Spinal cord (tissue), 10 donors: ENCODE data around the gene RNFT1. TPM values are rescaled to one million over a fixed set of nuclear protein-coding genes. Genes with fewer than 3 reads are reported as not detected.
A peak's percentile ranks its signal among the peaks of the same experiment; 100 is the strongest.
"Not testable (repeated sequence)": the region's sequence is repeated elsewhere in the genome, so short reads cannot be mapped to it uniquely, and the experiment has no call there.

Experiments
- DNase-seq, 6 donors: peaks; one replicate each; pipeline versions ENCODE4 v3.0.0 to v3.0.0-alpha.2; 2013 to 2015; ENCODE audit warnings: low spot score in 6 of 6, low read depth in 4 of 6
- H3K27ac ChIP-seq: one replicate; pipeline ENCODE4 v1.5.1; 2013; ENCODE audit warnings: low read depth, low read length, control low read depth
- H3K27me3 ChIP-seq: one replicate; pipeline ENCODE4 v1.6.1; 2013; ENCODE audit warnings: low read length; ENCODE audit not compliant: control insufficient read depth, insufficient read depth
- H3K36me3 ChIP-seq: one replicate; pipeline ENCODE4 v1.6.1; 2013; ENCODE audit warnings: low read length; ENCODE audit not compliant: control insufficient read depth, insufficient read depth
- H3K4me1 ChIP-seq: one replicate; pipeline ENCODE4 v1.6.1; 2013; ENCODE audit warnings: low read length; ENCODE audit not compliant: control insufficient read depth, insufficient read depth
- H3K4me3 ChIP-seq: one replicate; pipeline ENCODE4 v1.5.1; 2013; ENCODE audit warnings: low read depth, low read length, control low read depth
- H3K9me3 ChIP-seq: one replicate; pipeline ENCODE4 v1.6.1; 2013; ENCODE audit warnings: low read length; ENCODE audit not compliant: control insufficient read depth, insufficient read depth
- WGBS: methylation state at CpG from one replicate; pipeline ENCODE4 v1.1.5; 2013; ENCODE audit warnings: missing lambda C conversion rate; ENCODE audit not compliant: insufficient coverage; 5-methylcytosine and 5-hydroxymethylcytosine counted together
- long read RNA-seq, 4 donors: transcript quantifications; one replicate each; lab custom pipeline, GENCODE V29; 2026
- polyA plus RNA-seq, 2 donors: library from polyadenylated mRNA; unstranded; fragments of 120-200 nt; gene quantifications; one replicate each; pipeline ENCODE4 v1.2.1, GENCODE V29; 2013; ENCODE audit not compliant: insufficient read length in 2 of 2
- total RNA-seq, 2 donors: library from RNA; depleted of rRNA in 1 of 2; stranded (reverse); fragments of 120-200 nt in 1 of 2; fragments of >200 nt in 1 of 2; gene quantifications; one replicate each; pipeline versions ENCODE4 v1.2.3 to v1.2.4, GENCODE V29; 2013 to 2014
- donor health status: healthy.

RNFT1 gene
- 10 to 100 TPM; 19.0 to 28.8 TPM for total RNA-seq
- polyA plus RNA-seq = 10 to 100 TPM; 29.3 to 37.3 TPM
- long read RNA-seq, donor 1, transcript RNFT1-201 (9 exons, 2,101 nt) = major isoform, 8 of 12 reads
- long read RNA-seq, donor 1, partial matches to known transcripts = 0 of 12 reads
- long read RNA-seq, donor 1, other reads (novel, unspliced or antisense) = 0 of 12 reads
- long read RNA-seq, donor 2, transcript RNFT1-201 (9 exons, 2,101 nt) = major isoform, 6 of 8 reads
- long read RNA-seq, donor 2, partial matches to known transcripts = 0 of 8 reads
- long read RNA-seq, donor 2, other reads (novel, unspliced or antisense) = 0 of 8 reads
- long read RNA-seq, donor 3, transcript RNFT1-201 (9 exons, 2,101 nt) = major isoform, 5 of 6 reads
- long read RNA-seq, donor 3, partial matches to known transcripts = 0 of 6 reads
- long read RNA-seq, donor 3, other reads (novel, unspliced or antisense) = 0 of 6 reads
- long read RNA-seq, donor 4, transcript RNFT1-202 (7 exons, 1,809 nt) = major isoform, 7 of 21 reads
- long read RNA-seq, donor 4, partial matches to known transcripts = 8 of 21 reads
- long read RNA-seq, donor 4, other reads (novel, unspliced or antisense) = 0 of 21 reads

- no peaks in the 10 kb centered on the region for H3K9me3 ChIP-seq
- 0% methylated on average over 62 of the region's 67 CpGs for WGBS
- no peaks in the 10 kb centered on the region for H3K36me3 ChIP-seq
- H3K4me1 ChIP-seq = peaks cover 14% of the 10 kb centered on the region
- peak within 1 kb of the TSS; percentile 88 for H3K4me3 ChIP-seq
- no peaks in the 10 kb centered on the region for H3K27me3 ChIP-seq
- DNase-seq = peak; percentile 80 to 97 (median 88)
- peak within 1 kb of the TSS; percentile 96 for H3K27ac ChIP-seq
These were observed at the start of gene RNFT1 for GRCh38 chr17:59964482-59965328. RNFT1 (minus strand) TSS chr17:59964740; CDS start chr17:59964663, 77 bp downstream.

- DNase-seq, H3K9me3 ChIP-seq, H3K4me3 ChIP-seq, H3K27ac ChIP-seq, H3K27me3 ChIP-seq, H3K36me3 ChIP-seq, H3K4me1 ChIP-seq: not testable (repeated sequence)
- WGBS = no CpG with 5 or more reads among the region's 13 CpGs
These were observed 44.8 kb upstream of the RNFT1 start for GRCh38 chr17:60009326-60009725.

- WGBS = no CpG with 5 or more reads among the region's 16 CpGs
- H3K9me3 ChIP-seq, DNase-seq, H3K27ac ChIP-seq, H3K4me3 ChIP-seq, H3K36me3 ChIP-seq, H3K4me1 ChIP-seq, H3K27me3 ChIP-seq: not testable (repeated sequence)
These were observed 43.8 kb upstream of the RNFT1 start for GRCh38 chr17:60008377-60008776.

GRCh38 chr17:60006160-60006559, 41.6 kb upstream of the RNFT1 start:
- Histone ChIP-seq H3K27ac (no peak overlapping the region), H3K27me3 (no peaks in the 10 kb centered on the region), H3K9me3 (no peaks in the 10 kb centered on the region), H3K4me3 (no peak overlapping the region), H3K4me1 (no peaks in the 10 kb centered on the region), H3K36me3 (no peaks in the 10 kb centered on the region)
- 95% methylated on average over 9 of the region's 13 CpGs for WGBS
- DNase-seq = no peak

- WGBS = 78% methylated on average over 4 of the region's 5 CpGs
- H3K9me3 ChIP-seq, H3K27ac ChIP-seq, H3K4me3 ChIP-seq, H3K36me3 ChIP-seq, H3K27me3 ChIP-seq, H3K4me1 ChIP-seq, DNase-seq: not testable (repeated sequence)
These were observed 40.0 kb upstream of the RNFT1 start for GRCh38 chr17:60004561-60004960.

GRCh38 chr17:60002405-60002804, 37.9 kb upstream of the RNFT1 start:
- no CpG with 5 or more reads among the region's 3 CpGs for WGBS
- H3K4me1 ChIP-seq = not testable (repeated sequence)

GRCh38 chr17:59996608-59997007, 32.1 kb upstream of the RNFT1 start:
- H3K4me1 ChIP-seq, H3K9me3 ChIP-seq, H3K36me3 ChIP-seq, H3K4me3 ChIP-seq, H3K27ac ChIP-seq, DNase-seq, H3K27me3 ChIP-seq: not testable (repeated sequence)
- WGBS = no CpG with 5 or more reads among the region's 3 CpGs

More at GRCh38 chr17:60002405-60002804, 37.9 kb upstream of the RNFT1 start:
- not testable (repeated sequence) for H3K4me3 ChIP-seq, H3K27me3 ChIP-seq, H3K9me3 ChIP-seq, H3K36me3 ChIP-seq, H3K27ac ChIP-seq, DNase-seq

- not testable (repeated sequence) for H3K4me3 ChIP-seq, H3K27me3 ChIP-seq, H3K4me1 ChIP-seq, H3K27ac ChIP-seq, H3K36me3 ChIP-seq, DNase-seq, H3K9me3 ChIP-seq
- 63% methylated on average over 1 of the region's 6 CpGs for WGBS
These were observed 10.6 kb upstream of the RNFT1 start for GRCh38 chr17:59975166-59975565.

GRCh38 chr17:59973483-59973882, 8.9 kb upstream of the RNFT1 start:
- H3K27me3 ChIP-seq, H3K4me3 ChIP-seq, H3K27ac ChIP-seq, DNase-seq, H3K9me3 ChIP-seq, H3K4me1 ChIP-seq, H3K36me3 ChIP-seq: not testable (repeated sequence)
- 89% methylated on average over 7 of the region's 8 CpGs for WGBS
